ENCODE results near the gene TUBB4B.

Gene TUBB4B

DNA sequence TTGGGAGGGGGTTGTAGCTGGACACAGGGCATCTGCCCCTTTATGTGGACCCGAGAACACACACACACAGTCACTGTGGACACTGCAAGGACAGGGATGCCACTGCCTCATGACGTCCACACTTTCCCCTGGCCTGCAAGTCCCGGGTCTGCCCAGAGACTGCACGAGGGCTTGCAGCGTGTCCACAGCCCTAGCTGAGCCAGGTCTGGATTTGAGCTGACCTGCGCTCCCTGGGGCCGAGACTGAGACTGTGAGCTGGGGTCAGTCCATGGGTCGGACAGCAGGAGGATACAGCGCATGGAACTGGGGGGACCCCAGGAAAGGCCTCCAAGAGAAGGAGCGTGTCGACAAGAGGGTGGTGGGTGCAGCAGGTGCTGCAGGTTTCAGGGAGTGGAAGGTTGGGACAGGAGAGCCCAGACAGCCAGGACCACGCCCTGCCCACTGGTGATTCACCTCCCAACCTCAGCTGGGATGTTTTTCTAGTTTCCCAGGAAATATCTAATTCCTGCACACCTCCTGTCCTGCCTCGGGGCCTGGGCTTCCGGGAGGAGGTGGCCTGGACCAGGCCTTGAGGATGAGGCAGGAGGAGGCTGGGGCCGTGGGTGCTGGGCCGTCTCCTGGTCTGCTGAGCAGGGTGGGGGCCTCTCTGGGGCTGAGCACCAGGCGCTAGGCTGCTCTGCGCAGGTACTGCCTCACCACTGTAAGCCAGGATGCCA lies 14.6 kb upstream of the TUBB4B start:
- no peak for DNase-seq

DNA sequence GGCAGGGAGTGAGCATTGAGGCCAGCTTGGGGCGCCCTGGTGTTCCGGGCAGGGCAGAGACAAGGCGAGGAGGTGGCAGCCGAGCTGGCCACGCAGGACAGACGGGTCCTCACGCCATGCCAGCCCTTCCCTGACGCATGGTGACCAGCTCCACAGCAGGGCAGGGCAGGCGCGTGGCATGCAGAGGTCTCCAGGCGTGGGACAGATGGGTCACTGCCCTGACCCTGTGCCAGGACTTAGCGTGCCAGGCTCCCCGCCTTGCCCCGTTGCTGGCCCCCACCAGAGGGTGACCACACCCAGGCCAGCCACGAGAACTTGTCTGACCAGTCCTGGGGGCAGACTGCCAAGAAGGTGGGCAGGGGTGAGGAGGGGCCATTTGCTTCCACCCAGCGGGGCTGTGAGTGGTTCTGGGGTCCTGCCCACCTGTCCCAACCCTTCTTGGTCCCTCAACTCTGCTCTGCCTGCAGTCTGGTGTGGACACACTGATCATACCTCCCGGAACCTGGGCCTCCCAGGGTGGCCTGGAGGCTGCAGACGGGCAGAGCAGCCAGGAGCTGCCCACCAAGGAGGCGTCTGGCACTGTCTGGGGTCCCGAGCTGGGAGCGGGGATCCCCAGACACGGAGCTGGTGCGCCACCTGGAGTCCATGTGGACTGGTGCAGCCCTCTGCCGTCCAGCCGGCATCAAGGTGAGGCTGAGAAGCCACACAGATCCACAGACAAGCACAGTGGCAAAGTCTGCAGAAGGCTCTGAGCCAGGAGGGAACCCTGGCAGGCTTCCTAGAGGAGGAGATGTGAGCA lies 13.8 kb upstream of the TUBB4B start, which contains the start of gene RNF224:
Gene RNF224, plus strand, starts transcription at position 449 of the 799 bp plus-strand sequence. CDS start 834 bp downstream, outside the sequence.
- DNase-seq: peak; percentile 46

DNA sequence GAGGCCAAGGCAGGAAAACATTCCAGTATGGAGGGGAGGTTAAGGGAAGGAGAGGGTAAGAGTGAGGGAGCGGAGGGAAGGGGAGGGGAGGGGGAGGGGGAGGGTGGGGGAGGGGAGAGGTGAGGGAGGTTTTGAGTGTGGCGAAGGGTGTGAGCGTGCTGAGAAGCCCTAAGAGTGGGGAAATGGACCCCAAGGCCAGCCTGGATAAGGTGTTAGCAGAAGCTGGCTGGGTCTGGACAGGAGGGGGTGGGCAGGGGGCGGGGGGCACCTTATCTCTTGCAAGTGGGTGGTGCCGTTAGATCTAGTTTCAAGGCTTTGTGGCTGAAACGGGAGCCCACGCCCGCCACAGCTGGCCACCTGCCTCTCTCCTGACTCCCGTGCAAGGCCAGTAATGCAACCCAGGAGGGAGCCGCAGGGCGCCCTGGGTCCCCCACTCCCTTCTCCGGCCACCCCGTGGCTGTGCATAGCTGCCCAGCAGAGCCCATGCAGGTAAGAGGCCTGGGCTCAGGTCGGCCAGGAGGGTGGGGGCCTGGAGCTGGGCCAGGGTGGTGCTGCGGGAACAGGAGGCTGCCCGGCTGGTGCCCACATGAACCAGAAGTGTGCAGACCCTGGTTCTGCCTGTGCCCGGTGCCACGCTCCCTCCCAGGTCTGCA lies 13.1 kb upstream of the TUBB4B start:
- no peak for DNase-seq

DNA sequence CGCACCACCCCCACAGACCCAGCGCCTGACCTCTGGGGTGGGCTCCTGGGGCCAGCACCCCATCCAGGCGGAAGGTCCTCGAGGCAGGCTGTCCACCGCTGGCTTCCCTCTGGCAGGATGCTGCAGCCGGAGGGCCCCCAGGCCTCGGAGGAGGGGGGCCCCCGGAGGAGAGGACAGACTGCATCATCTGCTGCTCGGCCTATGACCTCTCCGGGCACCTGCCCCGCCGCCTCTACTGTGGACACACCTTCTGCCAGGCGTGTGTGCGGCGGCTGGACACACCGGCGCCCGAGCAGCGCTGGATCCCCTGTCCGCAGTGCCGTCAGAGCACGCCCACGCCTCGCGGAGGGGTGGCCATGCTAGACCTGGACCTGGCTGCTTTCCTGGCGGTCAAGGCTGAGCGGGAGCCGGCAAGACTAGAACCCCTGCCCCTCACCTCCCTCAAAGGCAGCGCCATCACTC lies 12.6 kb upstream of the TUBB4B start:
- DNase-seq: no peak

DNA sequence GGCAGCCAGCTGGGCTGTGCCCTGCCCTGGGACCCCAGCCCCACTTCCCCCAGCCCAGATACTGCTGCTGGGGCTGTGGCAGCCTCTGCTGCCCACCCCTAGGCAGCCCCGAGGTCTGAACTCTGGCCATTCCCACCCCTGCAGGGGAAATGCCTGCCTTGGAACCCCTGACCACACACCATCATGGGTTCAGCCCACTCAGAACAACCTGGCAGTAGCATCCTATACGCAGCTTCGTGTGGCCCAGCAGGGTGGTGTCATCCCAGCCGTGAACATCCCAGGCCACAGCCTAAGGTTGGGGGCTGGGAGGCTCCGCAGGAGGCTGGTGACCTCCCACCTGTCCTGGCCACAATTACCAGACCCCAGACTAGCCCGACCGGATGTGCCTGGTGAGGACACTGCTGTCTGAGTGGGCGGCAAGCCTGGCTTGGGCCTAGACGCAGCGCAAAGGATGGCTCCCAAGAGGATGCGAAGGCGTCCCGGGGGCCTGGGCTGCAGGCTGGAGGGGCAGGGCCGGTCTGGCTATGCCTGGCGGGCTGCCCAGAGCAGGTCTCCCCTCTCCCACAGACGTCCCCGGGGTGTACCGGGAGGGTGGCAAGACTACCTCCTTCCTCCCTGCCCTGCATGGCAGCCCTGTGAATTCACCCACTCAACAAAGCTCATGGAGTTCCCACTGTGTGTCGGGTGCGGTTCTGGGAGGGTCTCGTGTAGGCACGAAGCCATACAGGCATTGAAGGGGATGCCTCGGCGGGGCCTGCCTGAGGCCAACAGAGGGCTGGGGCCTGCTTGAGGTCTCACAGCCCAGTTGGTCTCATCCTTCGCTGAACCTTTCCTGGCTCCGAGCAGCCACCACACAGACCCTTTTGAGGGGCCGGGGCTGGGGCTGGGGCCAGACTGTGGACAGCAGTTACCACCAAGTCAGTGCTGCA lies 11.9 kb upstream of the TUBB4B start:
- no peak for DNase-seq

DNA sequence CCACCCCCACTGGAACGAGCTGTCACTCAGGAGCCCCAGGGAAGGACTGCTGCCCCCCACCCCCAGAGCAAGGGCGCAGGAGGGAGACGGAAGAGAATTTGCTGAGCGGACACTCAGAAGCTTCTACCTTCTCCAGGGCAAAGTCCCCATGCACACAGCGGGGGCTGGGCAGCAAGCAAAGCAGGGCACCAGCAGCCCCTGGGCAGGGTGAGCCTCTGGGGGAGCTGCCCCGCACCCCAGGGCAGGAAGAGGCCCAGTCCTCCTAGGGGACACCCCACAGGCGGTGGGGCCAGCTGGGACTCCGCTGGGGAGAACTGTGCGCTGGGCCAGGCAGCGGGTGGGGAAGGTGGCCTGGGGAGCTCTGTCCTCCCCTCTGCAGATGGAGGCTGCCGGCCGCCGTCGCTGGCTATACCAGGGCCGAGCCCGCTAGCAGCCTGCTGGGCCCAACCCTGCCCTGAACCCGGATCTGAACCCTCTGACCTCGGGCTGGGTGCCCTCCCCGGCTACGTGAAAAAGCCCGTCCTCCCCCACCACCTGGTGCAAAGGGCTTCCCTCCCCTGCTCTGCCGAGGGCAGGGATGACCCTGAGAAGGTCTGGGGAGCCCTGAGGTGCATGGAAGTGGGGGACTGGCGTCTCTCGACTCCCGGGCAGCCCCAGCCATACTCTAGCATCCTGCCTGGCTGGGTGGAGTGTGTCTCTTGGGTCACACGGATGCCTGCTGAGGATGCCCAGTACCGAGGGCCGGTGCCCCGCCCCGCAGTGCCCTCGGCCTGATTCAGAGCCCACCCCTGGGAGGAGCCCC lies 11.0 kb upstream of the TUBB4B start:
- no peak for DNase-seq

DNA sequence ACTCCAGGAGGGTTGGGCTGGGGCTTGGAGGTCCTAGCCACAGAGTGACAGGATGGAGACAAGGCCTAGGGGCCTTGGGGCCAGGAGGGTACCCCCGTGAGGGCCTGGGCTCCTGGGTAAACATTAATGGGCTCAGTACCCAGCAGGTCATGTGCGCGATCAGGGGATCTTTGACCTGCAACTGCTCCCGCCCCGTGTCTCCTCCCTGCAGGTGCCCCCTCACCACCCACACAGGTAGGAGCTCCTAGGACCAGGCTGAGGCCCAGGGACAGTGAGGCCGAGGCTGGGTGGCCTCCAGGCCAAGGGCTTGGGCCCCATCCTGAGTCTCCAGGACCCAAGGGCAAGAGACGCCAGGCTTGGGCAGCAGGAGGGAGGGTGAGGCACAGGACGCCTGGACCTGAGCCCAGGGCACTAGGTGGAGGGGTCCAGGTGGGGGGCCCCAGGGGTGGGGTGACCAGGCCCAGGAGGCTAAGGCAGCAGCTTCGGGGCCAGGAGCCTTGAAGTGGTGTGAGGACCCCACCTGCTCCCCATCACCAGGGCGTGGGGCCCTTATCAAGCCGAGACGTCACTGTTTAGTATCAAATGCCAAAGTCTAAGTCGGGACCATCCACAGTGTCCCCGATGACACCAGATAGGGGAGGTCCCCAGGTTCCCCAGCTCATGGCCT lies 10.2 kb upstream of the TUBB4B start, which contains the start of gene SLC34A3:
Gene SLC34A3, plus strand, starts transcription at position 197 of the 667 bp plus-strand sequence. CDS start 802 bp downstream, outside the sequence.
- no peak for DNase-seq

DNA sequence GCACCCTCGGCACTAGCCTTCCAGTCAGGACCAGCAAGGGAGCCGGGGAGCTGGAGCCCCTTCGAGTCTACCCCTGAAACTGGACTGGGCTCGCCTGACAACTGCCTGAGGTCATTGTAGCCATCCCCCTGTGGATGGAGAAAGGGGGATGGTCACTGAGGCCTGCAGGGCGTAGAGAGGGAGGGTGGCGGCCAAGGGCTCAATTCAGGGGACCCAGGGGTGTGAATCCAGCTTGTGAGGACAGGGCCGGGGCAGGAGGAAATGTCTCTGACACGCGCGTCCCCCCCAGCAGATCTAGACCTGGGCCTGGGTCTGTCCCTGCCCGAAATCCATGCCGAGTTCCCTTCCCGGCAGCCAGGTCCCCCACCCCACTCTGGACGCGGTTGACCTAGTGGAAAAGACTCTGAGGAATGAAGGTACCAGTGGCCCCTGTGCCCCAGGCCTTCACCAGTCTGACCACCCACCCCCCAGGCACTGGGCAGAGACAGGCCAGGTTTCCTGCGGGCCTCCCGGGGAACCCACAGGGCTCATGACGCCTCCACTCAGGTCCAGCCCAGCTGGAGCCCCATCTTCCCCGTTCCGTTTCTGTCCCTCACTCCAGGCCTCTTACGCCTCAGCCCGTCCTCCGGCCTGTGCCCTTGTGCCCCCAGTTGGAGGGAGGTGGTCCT lies 9.6 kb upstream of the TUBB4B start:
- no peak for DNase-seq

DNA sequence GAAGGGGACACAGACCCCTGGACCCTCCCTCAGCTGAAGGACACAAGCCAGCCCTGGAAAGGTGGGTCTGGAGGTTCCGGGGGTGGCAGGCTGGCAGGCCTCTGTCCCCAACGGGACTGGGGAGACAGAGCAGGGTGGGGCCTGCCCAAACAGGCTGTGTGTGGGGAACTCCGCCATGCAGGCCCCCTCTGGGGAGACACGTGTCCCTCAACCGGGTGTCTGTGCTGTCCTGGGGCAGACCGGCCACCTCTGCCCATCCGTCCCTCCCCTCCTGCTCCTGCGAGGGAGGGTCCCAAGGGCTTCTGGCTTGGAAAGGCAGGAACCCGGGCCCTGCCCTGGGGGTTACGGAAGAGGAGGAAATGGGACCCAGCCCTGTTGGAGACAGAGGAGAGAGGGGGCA lies 9.0 kb upstream of the TUBB4B start:
- no peak for DNase-seq

DNA sequence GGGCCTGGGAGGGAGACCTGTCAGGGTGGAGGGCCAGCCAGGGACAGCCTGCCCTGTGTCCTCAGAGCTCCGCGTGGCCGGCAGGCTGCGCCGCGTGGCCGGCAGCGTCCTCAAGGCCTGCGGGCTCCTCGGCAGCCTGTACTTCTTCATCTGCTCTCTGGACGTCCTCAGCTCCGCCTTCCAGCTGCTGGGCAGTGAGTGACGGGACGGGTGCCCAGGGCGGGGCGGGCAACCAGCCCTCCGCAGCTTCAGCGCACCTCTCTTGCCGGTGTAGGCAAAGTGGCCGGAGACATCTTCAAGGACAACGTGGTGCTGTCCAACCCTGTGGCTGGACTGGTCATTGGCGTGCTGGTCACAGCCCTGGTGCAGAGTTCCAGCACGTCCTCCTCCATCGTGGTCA lies 8.6 kb upstream of the TUBB4B start:
- DNase-seq: no peak

DNA sequence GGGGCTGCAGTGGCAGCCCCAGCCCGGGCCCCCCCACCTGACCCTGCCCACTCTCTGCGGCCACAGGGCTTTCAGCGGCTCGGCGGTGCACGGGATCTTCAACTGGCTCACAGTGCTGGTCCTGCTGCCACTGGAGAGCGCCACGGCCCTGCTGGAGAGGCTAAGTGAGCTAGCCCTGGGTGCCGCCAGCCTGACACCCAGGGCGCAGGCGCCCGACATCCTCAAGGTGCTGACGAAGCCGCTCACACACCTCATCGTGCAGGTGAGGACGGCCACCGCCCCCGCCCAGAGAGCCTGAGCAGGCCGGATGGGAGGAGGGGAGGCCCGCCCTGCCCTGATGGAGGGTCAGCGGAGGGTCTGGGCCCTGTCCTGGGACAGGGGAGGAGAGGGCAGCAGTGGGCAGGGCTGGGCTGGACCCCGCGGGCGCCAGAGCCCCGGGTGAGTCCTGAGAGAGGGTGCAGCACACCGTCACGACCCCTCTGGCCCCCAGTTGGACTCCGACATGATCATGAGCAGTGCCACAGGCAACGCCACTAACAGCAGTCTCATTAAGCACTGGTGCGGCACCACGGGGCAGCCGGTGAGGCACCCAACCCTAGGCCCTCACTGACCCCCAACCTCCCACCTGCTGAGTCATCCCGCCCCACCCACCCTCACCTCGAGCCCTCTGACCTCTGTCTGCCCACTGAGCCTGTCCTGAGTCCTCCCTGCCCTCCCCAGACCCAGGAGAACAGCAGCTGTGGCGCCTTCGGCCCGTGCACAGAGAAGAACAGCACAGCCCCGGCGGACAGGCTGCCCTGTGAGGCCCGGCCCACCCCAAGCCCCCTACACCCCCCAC lies 7.7 kb upstream of the TUBB4B start:
- no peak for DNase-seq

DNA sequence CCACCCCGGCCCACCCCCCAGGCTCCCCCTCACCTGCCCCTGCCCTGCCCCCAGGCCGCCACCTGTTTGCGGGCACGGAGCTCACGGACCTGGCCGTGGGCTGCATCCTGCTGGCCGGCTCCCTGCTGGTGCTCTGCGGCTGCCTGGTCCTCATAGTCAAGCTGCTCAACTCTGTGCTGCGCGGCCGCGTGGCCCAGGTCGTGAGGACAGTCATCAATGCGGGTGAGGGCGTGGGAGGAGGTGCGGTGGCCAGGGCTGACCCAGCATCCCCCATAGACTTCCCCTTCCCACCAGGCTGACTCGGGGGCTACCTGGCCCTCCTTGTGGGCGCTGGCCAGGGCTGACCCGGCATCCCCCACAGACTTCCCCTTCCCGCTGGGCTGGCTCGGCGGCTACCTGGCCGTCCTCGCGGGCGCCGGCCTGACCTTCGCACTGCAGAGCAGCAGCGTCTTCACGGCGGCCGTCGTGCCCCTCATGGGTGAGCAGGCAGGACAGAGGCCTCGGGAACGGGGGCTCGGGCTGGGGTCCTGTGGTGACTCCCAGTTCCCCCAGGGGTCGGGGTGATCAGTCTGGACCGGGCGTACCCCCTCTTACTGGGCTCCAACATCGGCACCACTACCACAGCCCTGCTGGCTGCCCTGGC lies 6.9 kb upstream of the TUBB4B start:
- DNase-seq: no peak

DNA sequence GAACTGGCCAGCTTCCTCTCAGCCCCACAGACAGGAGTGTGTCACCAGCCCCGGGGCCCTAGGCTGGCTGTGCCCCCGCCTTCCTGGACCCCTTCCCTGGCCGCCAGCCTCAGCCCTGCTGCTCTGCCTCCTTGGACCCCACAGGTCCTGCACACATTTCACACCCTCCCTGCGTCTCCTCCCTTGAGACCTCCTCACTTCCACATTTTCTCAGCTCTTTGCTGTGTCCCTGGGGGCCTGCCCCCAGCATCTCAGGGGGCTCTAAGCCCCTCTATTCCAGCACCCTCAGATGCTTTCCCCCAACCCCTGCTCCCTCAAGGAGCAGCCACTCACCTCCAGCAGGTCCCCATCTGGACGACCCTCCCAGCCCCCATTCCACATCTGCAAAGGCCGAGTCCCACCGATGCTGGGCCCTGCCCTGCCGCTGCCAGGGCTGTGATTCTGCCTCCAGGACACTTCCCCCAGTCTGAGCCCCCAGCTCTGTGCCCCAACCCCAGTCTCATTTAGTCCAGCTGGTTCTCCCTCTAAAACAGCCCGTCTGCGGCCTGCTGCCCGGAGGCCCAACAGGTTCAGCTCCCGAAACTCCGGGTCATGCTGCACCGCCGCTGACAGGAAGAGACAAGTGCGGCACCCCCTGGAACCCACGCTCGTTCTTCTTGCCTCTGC lies 6.2 kb upstream of the TUBB4B start:
- no peak for DNase-seq

DNA sequence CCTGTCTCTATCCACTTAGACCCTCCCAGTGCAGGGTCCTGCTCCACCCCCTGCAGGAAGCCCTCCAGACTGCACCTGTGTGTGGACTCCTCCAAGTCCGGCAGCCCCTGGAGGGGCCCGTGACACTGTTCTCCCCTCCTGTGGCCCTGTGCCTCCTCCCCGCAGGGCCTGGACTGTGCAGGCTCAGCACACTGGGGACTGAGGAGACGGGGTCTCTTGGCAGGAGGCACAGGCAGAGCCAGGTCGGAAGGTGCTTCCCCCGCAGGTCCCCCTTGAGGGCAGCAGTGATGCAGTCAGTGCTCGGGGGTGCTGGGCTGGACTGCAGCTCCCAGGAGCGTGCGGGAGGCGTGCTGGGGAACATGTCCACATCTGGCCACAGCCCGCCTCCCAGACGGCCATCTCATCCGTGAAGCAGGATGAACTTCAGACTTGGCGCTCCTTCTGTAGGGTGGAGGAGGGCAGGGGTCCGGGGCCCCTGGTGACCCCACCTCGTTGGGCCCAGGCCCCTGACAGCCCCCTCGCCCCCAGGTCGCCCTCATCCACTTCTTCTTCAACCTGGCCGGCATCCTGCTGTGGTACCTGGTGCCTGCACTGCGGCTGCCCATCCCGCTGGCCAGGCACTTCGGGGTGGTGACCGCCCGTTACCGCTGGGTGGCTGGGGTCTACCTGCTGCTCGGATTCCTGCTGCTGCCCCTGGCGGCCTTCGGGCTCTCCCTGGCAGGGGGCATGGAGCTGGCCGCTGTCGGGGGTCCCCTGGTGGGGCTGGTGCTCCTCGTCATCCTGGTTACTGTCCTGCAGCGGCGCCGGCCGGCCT lies 5.5 kb upstream of the TUBB4B start:
- DNase-seq: no peak

DNA sequence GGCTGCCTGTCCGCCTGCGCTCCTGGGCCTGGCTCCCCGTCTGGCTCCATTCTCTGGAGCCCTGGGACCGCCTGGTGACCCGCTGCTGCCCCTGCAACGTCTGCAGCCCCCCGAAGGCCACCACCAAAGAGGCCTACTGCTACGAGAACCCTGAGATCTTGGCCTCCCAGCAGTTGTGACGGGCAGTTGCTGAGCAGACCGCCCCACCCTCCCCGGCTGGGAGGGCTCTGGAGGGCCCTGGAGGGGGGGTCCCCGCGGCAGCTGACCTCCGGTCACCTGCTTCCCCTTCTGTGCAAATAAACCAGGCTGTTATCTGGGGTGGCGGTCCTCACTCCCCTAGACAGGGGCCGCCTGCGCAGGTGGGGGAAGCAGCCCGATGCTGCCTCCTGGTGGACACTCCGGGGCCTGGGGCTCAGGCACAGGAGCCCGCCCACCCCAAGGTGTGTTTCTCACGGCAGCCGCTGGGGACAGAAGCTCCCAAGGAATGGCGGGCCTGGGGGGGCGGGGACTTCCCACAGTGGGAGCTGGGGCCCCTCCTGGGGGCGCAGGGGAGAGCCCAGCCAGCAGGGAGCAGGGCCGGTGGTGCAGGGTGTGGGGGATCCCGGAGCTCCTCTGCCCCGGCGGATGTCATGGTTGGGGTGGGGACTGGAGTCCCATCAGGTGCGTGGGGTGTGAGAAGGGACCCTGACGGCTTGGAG lies 4.7 kb upstream of the TUBB4B start:
- peak; percentile 75 for DNase-seq

DNA sequence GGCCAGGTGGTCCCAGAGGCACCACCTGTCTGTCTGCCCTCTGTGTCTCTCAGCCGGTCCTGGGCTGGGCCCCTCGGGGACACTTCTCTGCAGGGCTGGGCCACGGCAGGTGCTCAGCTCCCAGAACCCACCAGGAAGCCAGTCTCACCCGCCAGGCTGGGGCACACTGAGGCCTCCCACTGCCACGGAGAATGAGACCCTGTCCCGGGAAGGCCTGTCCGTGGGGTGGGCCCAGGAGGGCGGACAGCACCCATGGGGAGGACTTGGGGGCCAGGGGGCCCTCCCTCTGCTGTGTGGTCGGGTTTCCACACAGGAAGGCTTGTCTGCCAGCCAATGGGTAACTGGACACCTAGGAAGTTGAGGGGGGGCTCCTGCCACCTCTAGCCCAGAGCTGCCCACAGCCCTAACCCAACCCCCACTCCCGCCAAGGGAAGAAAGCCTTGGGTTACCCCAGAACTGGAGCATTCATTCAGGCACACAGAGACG lies 4.1 kb upstream of the TUBB4B start:
- no peak for DNase-seq

Data from MV-4-11 (cell line).